ENCODE measurements around the gene SREK1.

DNA sequence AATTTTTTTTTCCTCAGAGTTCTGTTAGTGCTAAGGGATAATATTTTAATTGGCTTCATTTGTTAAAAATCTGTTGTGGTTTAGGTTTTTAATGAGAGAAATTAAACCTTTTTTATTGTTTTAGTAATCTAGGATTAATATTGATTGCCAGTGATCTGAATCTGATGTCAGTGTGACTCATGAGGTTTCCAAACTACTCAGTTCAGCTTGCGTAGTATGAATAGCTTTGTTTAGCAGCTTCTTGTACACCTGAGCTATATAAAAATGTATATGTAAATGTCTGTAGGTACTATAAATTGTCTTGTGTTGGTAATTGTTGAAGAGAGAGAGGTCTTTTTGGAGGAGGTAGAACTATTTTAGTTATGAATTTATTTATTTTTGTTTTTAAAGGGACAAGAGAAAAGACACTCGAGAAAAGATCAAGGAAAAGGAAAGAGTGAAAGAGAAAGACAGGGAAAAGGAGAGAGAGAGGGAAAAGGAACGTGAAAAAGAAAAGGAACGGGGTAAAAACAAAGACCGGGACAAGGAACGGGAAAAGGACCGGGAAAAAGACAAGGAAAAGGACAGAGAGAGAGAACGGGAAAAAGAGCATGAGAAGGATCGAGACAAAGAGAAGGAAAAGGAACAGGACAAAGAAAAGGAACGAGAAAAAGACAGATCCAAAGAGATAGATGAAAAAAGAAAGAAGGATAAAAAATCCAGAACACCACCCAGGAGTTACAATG is 26.3 kb downstream of the SREK1 start:
- TF ChIP-seq, protein P1, sequence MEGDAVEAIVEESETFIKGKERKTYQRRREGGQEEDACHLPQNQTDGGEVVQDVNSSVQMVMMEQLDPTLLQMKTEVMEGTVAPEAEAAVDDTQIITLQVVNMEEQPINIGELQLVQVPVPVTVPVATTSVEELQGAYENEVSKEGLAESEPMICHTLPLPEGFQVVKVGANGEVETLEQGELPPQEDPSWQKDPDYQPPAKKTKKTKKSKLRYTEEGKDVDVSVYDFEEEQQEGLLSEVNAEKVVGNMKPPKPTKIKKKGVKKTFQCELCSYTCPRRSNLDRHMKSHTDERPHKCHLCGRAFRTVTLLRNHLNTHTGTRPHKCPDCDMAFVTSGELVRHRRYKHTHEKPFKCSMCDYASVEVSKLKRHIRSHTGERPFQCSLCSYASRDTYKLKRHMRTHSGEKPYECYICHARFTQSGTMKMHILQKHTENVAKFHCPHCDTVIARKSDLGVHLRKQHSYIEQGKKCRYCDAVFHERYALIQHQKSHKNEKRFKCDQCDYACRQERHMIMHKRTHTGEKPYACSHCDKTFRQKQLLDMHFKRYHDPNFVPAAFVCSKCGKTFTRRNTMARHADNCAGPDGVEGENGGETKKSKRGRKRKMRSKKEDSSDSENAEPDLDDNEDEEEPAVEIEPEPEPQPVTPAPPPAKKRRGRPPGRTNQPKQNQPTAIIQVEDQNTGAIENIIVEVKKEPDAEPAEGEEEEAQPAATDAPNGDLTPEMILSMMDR (IDR thresholded peaks at IDR 0.05): no peak
- TF ChIP-seq POLR2A (IDR thresholded peaks at IDR 0.05; ENCODE audit: low read depth) (no peak), POLR2AphosphoS5 (IDR thresholded peaks at IDR 0.05) (no peak)

All from esophagus muscularis mucosa (tissue), 3 donors.